Astrocyte of the cerebellum (primary cell): ENCODE results near the gene PRKCZ.

ENCODE experiments used
- DNase-seq: peaks from one replicate; pipeline ENCODE4 v3.0.0-alpha.2; 2011; ENCODE audit warnings: low read depth
- H3K4me3 ChIP-seq: 2 replicates; pipeline ENCODE4 v1.5.1; 2011; ENCODE audit warnings: mild to moderate bottlenecking, low read depth, low read length, moderate library complexity
- in situ Hi-C: cut with HindIII; loops from 2 replicates; pipeline ENCODE4 v1.10.0; 2017; ENCODE audit warnings: low sequenced_read_pairs
- TF ChIP-seq, protein P1 (sequence below): IDR thresholded peaks from 2 replicates; pipeline ENCODE4 v1.5.1; 2012; ENCODE audit warnings: low read length, low read depth, moderate library complexity, mild to moderate bottlenecking; ENCODE audit errors: missing control alignments

The PRKCZ gene

DNA sequence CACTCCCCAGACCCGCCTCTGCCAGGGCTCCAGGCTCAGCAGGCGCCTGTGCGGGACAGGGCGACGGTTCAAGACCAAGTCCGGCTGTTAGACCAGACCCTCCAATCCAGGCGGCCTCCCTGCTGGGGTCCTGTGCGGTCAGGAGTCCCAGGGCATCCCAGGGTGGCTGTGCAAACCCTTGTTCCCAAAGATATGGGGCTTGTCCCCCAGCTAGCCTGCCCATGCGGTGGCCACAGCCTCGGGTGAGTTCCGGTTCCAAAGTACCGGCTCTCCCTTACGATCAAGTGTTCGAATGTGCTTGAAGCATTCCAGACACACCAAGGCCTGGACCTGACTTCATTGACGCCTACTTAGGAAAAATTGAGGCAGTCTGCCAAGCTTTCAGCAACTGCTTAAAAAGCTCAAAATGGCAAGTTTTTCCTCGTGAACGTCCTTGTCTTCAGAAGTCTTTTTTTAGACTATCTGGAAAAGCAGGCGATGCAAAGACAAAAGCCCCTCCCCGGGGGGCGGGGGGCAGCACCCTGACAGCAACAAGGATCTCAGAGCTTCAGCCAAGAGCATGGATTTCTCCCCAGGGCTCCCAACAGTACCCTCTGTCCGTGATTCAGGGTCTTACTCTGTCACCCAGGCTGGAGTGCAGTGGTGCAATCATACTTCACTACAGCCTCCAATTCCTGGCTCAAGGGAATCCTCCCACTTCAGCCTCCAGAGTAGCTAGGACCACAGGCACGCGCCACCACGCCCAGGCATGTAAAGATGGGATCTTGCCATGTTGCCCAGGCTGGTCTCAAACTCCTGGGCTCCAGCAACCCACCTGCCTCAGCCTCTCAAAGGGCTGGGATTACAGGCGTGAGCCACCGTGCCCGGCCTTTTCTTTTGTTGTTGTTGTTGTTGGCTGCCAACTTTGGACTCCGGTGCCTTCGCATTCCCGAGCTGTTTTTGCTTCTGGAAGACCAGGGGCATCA, 142.1 kb downstream of the PRKCZ start:
- in situ Hi-C loops, result loop anchor here (10.0 kb wide), 2 partner anchors 82 to 1232 kb away; no protein-coding TSS in a partner anchor
- TF ChIP-seq, protein P1, sequence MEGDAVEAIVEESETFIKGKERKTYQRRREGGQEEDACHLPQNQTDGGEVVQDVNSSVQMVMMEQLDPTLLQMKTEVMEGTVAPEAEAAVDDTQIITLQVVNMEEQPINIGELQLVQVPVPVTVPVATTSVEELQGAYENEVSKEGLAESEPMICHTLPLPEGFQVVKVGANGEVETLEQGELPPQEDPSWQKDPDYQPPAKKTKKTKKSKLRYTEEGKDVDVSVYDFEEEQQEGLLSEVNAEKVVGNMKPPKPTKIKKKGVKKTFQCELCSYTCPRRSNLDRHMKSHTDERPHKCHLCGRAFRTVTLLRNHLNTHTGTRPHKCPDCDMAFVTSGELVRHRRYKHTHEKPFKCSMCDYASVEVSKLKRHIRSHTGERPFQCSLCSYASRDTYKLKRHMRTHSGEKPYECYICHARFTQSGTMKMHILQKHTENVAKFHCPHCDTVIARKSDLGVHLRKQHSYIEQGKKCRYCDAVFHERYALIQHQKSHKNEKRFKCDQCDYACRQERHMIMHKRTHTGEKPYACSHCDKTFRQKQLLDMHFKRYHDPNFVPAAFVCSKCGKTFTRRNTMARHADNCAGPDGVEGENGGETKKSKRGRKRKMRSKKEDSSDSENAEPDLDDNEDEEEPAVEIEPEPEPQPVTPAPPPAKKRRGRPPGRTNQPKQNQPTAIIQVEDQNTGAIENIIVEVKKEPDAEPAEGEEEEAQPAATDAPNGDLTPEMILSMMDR, result no peak
- H3K4me3 ChIP-seq, result no peak overlapping the region
- DNase-seq, result no peak

DNA sequence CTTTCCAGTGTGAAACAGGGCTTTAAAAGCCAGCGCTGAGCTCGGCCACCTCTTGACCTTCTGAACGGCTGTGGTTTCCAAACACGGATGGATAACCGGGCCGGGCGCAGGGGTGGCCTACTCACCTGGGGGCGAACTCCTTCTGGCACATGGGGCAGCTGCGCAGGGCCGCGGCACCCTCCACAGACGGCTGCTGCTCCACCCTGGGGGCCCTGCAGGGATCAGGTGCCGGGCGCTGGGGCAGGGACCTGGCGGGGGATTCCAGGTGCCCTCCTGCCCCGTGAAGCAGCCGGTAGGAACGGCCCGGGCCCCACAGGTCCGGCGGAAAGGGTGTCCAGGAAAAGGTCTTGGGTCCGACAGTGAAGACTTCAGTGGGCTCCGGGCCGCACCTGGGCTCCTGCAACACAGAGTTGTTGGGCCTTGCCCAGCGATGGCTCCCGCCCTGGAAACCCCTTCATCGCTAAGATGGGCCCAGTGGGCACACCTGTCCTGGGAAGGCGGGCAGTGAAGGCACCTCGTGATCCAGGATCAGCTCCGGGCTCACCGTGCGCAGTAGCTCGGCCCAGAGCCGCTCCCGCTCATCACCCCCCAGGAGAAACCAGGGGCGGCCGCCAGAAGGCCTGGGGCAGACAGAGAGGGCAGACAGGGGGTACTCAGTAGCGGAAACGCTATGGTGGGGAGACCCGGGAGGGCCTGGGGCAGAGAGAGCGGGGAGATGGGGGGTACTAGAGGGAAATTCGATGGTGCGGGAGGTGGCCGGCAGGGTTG, 143.5 kb downstream of the PRKCZ start:
- no peak for DNase-seq
- H3K4me3 ChIP-seq, result peak overlapping the region; percentile 51
- in situ Hi-C loops, result loop anchor here (10.0 kb wide), 2 partner anchors 81 to 1231 kb away; no protein-coding TSS in a partner anchor
- TF ChIP-seq, protein P1, result no peak

DNA sequence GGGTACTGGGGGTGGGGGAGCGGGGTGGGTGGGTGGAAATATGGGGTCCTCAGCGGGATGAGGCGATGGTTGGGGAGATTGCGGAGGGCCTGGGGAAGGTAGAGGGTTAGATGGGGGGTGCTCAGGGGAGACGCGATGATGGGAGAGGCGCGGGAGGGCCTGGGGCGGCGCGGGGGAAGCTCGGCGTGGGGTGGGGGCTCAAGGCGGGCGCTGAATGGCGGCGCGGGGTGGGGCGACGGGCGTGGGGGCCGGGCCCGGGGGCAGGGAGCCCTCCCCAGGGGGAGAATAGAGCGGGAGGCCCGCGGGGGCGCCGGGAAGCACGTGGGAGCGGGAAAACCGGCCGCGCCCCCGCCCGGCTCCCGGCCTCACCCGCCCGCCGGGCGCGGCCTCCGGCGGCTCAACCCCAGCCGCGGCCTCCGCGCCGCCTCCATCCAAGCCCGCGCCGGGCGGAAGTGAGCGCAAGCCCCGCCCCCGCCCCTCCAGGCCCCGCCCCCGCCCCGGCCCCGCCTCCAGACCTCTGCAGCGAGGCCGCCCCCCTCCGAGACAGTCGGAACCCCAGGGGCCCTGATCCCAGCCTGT, 144.2 kb downstream of the PRKCZ start, which contains the start of gene FAAP20:
Gene FAAP20, minus strand, starts transcription at position 454 of the 579 bp plus-strand sequence. Its CDS starts 23 bp downstream, at position 431.
- DNase-seq, result no peak
- TF ChIP-seq, protein P1, result no peak
- peak within 1 kb of the TSS; percentile 51 for H3K4me3 ChIP-seq
- in situ Hi-C loops, result loop anchor here (10.0 kb wide), 2 partner anchors 80 to 1230 kb away; no protein-coding TSS in a partner anchor

DNA sequence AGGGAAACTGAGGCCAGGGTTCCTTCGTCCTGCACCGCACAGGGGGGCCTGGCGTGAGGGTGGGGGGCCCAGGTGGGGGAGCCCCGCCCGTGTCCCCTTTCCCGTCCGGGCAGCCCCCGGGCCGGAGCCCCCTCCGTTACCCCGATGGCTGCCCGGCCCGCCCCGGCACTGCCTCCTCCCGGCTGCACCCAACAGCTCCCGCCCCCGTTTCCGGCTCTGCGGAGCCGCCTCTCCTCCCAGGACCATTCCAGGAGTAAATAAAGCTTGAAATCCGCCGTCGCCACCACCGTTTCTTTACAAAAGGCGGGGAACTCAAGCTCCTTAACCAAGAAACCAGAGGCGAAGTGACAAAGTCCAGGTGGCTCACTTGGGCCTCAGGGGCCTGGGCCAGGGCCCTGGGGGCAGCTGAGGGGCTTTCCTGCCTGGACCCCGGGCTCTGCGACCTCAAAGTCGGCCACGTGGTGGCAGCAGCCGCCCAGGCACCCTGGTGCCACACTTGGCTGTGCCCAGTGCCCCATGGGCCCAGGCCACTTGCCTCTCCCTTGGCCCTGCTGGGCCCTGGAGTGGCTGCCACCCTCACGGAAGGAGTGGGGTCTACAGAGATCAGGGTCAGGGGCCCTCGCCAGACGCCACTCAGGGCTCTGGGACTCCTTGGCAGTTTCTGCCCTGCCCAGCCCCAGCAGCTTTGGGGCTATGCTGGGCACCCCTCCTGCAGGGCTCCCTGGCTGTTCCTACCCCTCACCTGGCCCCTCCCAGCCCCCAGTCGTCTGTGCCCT, 144.9 kb downstream of the PRKCZ start:
- DNase-seq, result no peak
- H3K4me3 ChIP-seq, result peak overlapping the region; percentile 51
- TF ChIP-seq, protein P1, result peak; percentile 86
- in situ Hi-C loops, result loop anchor here (5.0 to 10.0 kb wide), 5 partner anchors 80 to 1230 kb away; no protein-coding TSS in a partner anchor

DNA sequence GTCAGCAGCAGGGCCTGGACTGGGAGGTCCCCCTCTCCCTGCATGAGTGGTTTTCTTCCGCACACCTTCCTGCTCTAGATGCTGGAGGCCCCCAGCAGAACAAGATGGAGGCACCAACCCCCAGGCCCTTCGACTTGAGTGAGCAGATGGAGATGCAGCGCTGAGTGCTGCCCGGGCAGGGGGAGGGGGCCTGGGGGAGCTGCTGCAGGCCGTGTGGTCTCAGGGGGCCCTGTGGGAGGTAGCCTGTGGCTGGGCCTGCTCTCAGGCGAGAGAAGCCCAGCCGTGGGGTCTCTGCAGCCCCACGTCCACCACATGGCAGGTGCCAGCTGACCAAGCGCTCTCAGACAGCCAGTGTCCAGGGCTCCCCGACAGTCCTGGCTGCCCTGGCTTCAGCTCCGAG, 145.6 kb downstream of the PRKCZ start:
- TF ChIP-seq, protein P1, result no peak
- DNase-seq, result no peak
- no peak overlapping the region for H3K4me3 ChIP-seq
- in situ Hi-C loops, result loop anchor here (5.0 to 10.0 kb wide), 5 partner anchors 79 to 1229 kb away; no protein-coding TSS in a partner anchor
